GM12878 (cell line): ENCODE results near the gene MYMX. TPM values are rescaled to one million over a fixed set of nuclear protein-coding genes. Genes with fewer than 3 reads are reported as not detected.

Source experiments
- ATF2 ChIP-seq: IDR thresholded peaks from 2 replicates; pipeline ENCODE4 v1.6.1; 2012; ENCODE audit warnings: low read length, inconsistent platforms
- ATF3 ChIP-seq: IDR thresholded peaks from 2 replicates; pipeline ENCODE4 v1.6.1; 2011; ENCODE audit warnings: low read depth, mild to moderate bottlenecking, low read length, moderate library complexity, borderline replicate concordance; ENCODE audit errors: extremely low read depth
- BMI1 ChIP-seq: fragments of 450-650 bp; IDR thresholded peaks from 2 replicates; pipeline ENCODE4 v1.6.1; 2016; ENCODE audit warnings: mild to moderate bottlenecking, moderate library complexity, borderline replicate concordance
- CREM ChIP-seq: IDR thresholded peaks from 2 replicates; pipeline ENCODE4 v1.6.1; 2014; ENCODE audit warnings: antibody characterized with exemption, low read depth
- DPF2 ChIP-seq: fragments of 450-650 bp; IDR thresholded peaks from 2 replicates; pipeline ENCODE4 v1.6.1; 2017; ENCODE audit warnings: mild to moderate bottlenecking
- FOXM1 ChIP-seq: IDR thresholded peaks from 2 replicates; pipeline ENCODE4 v1.6.1; 2012; ENCODE audit warnings: low read depth, mild to moderate bottlenecking, inconsistent platforms, low read length, moderate library complexity
- HDAC2 ChIP-seq: fragments of 200-600 bp; sonication (generic); IDR thresholded peaks from 2 replicates; pipeline ENCODE4 v1.6.1; 2017
- HSF1 ChIP-seq: fragments of 150-350 bp; IDR thresholded peaks from 2 replicates; pipeline ENCODE4 v1.6.1; 2014; ENCODE audit warnings: mild to moderate bottlenecking, low read depth, low read length
- JUND ChIP-seq: IDR thresholded peaks from 2 replicates; pipeline ENCODE4 v1.6.1; 2012; ENCODE audit warnings: low read depth, mild to moderate bottlenecking, low read length, improper control_type of control experiment, moderate library complexity
- LARP7 ChIP-seq: fragments of 450-650 bp; IDR thresholded peaks from 2 replicates; pipeline ENCODE4 v1.6.1; 2017; ENCODE audit warnings: mild to moderate bottlenecking
- NFXL1 ChIP-seq: fragments of 450-650 bp; IDR thresholded peaks from 2 replicates; pipeline ENCODE4 v1.6.1; 2017; ENCODE audit warnings: antibody characterized with exemption, mild to moderate bottlenecking, borderline replicate concordance
- NR2F1 ChIP-seq: fragments of 450-650 bp; conservative IDR thresholded peaks from 2 replicates; pipeline ENCODE4 v1.6.1; 2017; ENCODE audit warnings: mild to moderate bottlenecking
- PAX5 ChIP-seq: IDR thresholded peaks from 2 replicates; pipeline ENCODE4 v1.6.1; 2011; ENCODE audit warnings: low read depth, low read length, borderline replicate concordance
- PML ChIP-seq: IDR thresholded peaks from 2 replicates; pipeline ENCODE4 v1.6.1; 2012; ENCODE audit warnings: low read length, inconsistent platforms
- RB1 ChIP-seq: fragments of 450-650 bp; formaldehyde crosslinking; IDR thresholded peaks from 2 replicates; pipeline ENCODE4 v1.6.1; 2017; ENCODE audit warnings: mild to moderate bottlenecking, borderline replicate concordance
- RELA ChIP-seq: fragments of 450-650 bp; IDR thresholded peaks from 2 replicates; pipeline ENCODE4 v1.8.0; 2014; ENCODE audit warnings: borderline replicate concordance; ENCODE audit not compliant: partially characterized antibody
- SKIL ChIP-seq: fragments of 450-650 bp; IDR thresholded peaks from 2 replicates; pipeline ENCODE4 v1.6.1; 2017; ENCODE audit warnings: mild to moderate bottlenecking, low read depth, inconsistent platforms; ENCODE audit not compliant: poor library complexity, severe bottlenecking
- SP1 ChIP-seq: IDR thresholded peaks from one replicate; pipeline ENCODE4 v1.6.1; 2011; ENCODE audit warnings: low read depth, low read length
- TCF3 ChIP-seq: IDR thresholded peaks from 2 replicates; pipeline ENCODE4 v1.6.1; 2012; ENCODE audit warnings: low read depth, mild to moderate bottlenecking, low read length, borderline replicate concordance; ENCODE audit not compliant: insufficient read depth
- USF1 ChIP-seq: IDR thresholded peaks from 2 replicates; pipeline ENCODE4 v1.6.1; 2011; ENCODE audit warnings: borderline replicate concordance, low read depth, mild to moderate bottlenecking, moderate library complexity, mixed read lengths, low read length; ENCODE audit not compliant: insufficient read depth; ENCODE audit errors: extremely low read length
- WRNIP1 ChIP-seq: IDR thresholded peaks from 2 replicates; pipeline ENCODE4 v1.6.1; 2011; ENCODE audit warnings: low read depth, low read length, improper control_type of control experiment, borderline replicate concordance
- ZBTB11 ChIP-seq: fragments of 450-650 bp; formaldehyde crosslinking; IDR thresholded peaks from 2 replicates; pipeline ENCODE4 v1.5.0; 2022; ENCODE audit warnings: mild to moderate bottlenecking, missing genetic modification characterization
- polyA plus RNA-seq, 11 experiments: library from polyadenylated mRNA; depleted of rRNA in 4 of 11; unstranded in 6 of 11; stranded (reverse) in 5 of 11; fragments of >200 nt; fragmentation: Nextera tagmentation in 4 of 11; fragmentation: Illumina TruSeq in 1 of 11; extraction: Ambion mirVana in 4 of 11; extraction: Trizol in 1 of 11; gene quantifications; 1 replicate in 1 of 11; 2 replicates in 10 of 11; pipeline versions ENCODE4 v1.2.1 to v1.2.3, GENCODE V29; 2011 to 2016; ENCODE audit warnings: inconsistent platforms in 2 of 11, missing spikeins in 2 of 11, low read depth in 1 of 11
- total RNA-seq, 4 experiments: library from RNA; depleted of rRNA in 3 of 4; stranded (reverse); fragments of >200 nt in 3 of 4; fragmentation: Illumina TruSeq in 1 of 4; extraction: Trizol in 1 of 4; gene quantifications; 2 replicates each; pipeline versions ENCODE4 v1.2.1 to v1.2.3, GENCODE V29; 2013 to 2021

MYMX gene
- total and polyA plus RNA-seq, 10 of the 15 experiments (the other 5 are each of a cell fraction or from before 2014, with no cell fraction given): not detected

GRCh38 chr6:44221291-44221960, 4.7 kb downstream of the MYMX start (continued):
- no peak for TF ChIP-seq RB1
- no peak for TF ChIP-seq PML
- TF ChIP-seq SKIL: no peak
- no peak for TF ChIP-seq LARP7
- TF ChIP-seq HSF1: no peak
- no peak for TF ChIP-seq TCF3
- no peak for TF ChIP-seq USF1
- no peak for TF ChIP-seq CREM
- TF ChIP-seq DPF2: no peak
- no peak for TF ChIP-seq SP1
- no peak for TF ChIP-seq ZBTB11 (CRISPR knock-in tag)
- TF ChIP-seq WRNIP1: no peak
- TF ChIP-seq NR2F1: no peak
- TF ChIP-seq ATF3: no peak
- no peak for TF ChIP-seq ATF2
- TF ChIP-seq JUND: no peak
- TF ChIP-seq NFXL1: no peak
- no peak for TF ChIP-seq PAX5
- no peak for TF ChIP-seq BMI1
- TF ChIP-seq RELA: peak; percentile 19
- TF ChIP-seq FOXM1: no peak
- no peak for TF ChIP-seq HDAC2
